ENCODE results near the gene DYRK1B. TPM values are rescaled to one million over a fixed set of nuclear protein-coding genes. Genes with fewer than 3 reads are reported as not detected.
"Not testable (repeated sequence)": the region's sequence is repeated elsewhere in the genome, so short reads cannot be mapped to it uniquely, and the experiment has no call there.

DYRK1B gene
- total RNA-seq (32.6 TPM), polyA plus RNA-seq (10 to 100 TPM in 3 of 4 donors, 1 to 10 TPM in 1; 7.2 to 12.8 (median 10.5) TPM)

- Histone ChIP-seq H3K36me3 (ENCODE audit: control insufficient read depth, insufficient read depth, low read length) (peaks cover 58% of the 10 kb centered on the region), H3K9me3 (ENCODE audit: control insufficient read depth in 2 of 2, low read length in 2 of 2) (no peaks in the 10 kb centered on the region), H3K27me3 (ENCODE audit: control insufficient read depth, insufficient read depth, low read length) (no peaks in the 10 kb centered on the region), H3K27ac (ENCODE audit: insufficient read depth, low read length, poor library complexity, severe bottlenecking) (peak within 1 kb of the TSS; percentile 96), H3K4me1 (ENCODE audit: control insufficient read depth, insufficient read depth, low read length, poor library complexity, severe bottlenecking) (peaks cover 28% of the 10 kb centered on the region), H3K4me3 (ENCODE audit: low read depth, low read length) (peak within 1 kb of the TSS; percentile 74)
- H3K36me3 Mint-ChIP-seq: peaks cover 35% of the 10 kb centered on the region
- DNase-seq: peak; percentile 97 to 98 (median 98)
- peak within 1 kb of the TSS; percentile 69 to 97 (median 93) for H3K27ac Mint-ChIP-seq
- H3K27me3 Mint-ChIP-seq: no peaks in the 10 kb centered on the region
- H3K4me1 Mint-ChIP-seq: peaks cover 5 to 32% (median 25%) of the 10 kb centered on the region in 4 donors
- peak; percentile 93 for ATAC-seq (ENCODE audit: low read depth in 2 of 2)
- peak within 1 kb of the TSS; percentile 76 to 94 (median 88) for H3K4me3 Mint-ChIP-seq
- peaks cover 0 to 2% (median 0%) of the 10 kb centered on the region in 7 donors for H3K9me3 Mint-ChIP-seq
Observed at GRCh38 chr19:39833464-39834286, at the start of gene DYRK1B. TSS of gene DYRK1B (minus strand) at chr19:39834162. CDS start at chr19:39831867, 2,295 bp downstream.

- H3K27me3 Mint-ChIP-seq: not testable (repeated sequence)
Observed at GRCh38 chr19:39882645-39883044, 48.7 kb upstream of the DYRK1B start.

GRCh38 chr19:39881495-39882110 lies 47.6 kb upstream of the DYRK1B start:
- H3K36me3 ChIP-seq (ENCODE audit: control insufficient read depth, insufficient read depth, low read length); H3K27ac ChIP-seq (ENCODE audit: insufficient read depth, low read length, poor library complexity, severe bottlenecking); H3K4me1 Mint-ChIP-seq; H3K9me3 Mint-ChIP-seq; H3K27me3 Mint-ChIP-seq; H3K9me3 ChIP-seq (ENCODE audit: control insufficient read depth in 2 of 2, low read length in 2 of 2); H3K36me3 Mint-ChIP-seq; H3K27me3 ChIP-seq (ENCODE audit: control insufficient read depth, insufficient read depth, low read length); H3K4me3 ChIP-seq (ENCODE audit: low read depth, low read length); H3K4me3 Mint-ChIP-seq; H3K4me1 ChIP-seq (ENCODE audit: control insufficient read depth, insufficient read depth, low read length, poor library complexity, severe bottlenecking); H3K27ac Mint-ChIP-seq: not testable (repeated sequence)
- DNase-seq: peak in 2 of 3 donors; percentile 10 to 58
- ATAC-seq (ENCODE audit: low read depth in 2 of 2): peak; percentile 58 to 64

More at GRCh38 chr19:39882645-39883044, 48.7 kb upstream of the DYRK1B start:
- H3K4me1 Mint-ChIP-seq; H3K9me3 ChIP-seq (ENCODE audit: control insufficient read depth in 2 of 2, low read length in 2 of 2); H3K27ac Mint-ChIP-seq; ATAC-seq (ENCODE audit: low read depth in 2 of 2); H3K4me3 Mint-ChIP-seq; H3K4me3 ChIP-seq (ENCODE audit: low read depth, low read length); H3K36me3 ChIP-seq (ENCODE audit: control insufficient read depth, insufficient read depth, low read length); H3K27me3 ChIP-seq (ENCODE audit: control insufficient read depth, insufficient read depth, low read length); H3K4me1 ChIP-seq (ENCODE audit: control insufficient read depth, insufficient read depth, low read length, poor library complexity, severe bottlenecking); H3K27ac ChIP-seq (ENCODE audit: insufficient read depth, low read length, poor library complexity, severe bottlenecking); H3K36me3 Mint-ChIP-seq; DNase-seq; H3K9me3 Mint-ChIP-seq: not testable (repeated sequence)

- H3K4me3 ChIP-seq (ENCODE audit: low read depth, low read length); H3K36me3 Mint-ChIP-seq; H3K9me3 Mint-ChIP-seq; ATAC-seq (ENCODE audit: low read depth in 2 of 2); H3K27ac Mint-ChIP-seq; H3K4me1 Mint-ChIP-seq; H3K9me3 ChIP-seq (ENCODE audit: control insufficient read depth in 2 of 2, low read length in 2 of 2); H3K4me3 Mint-ChIP-seq; H3K27ac ChIP-seq (ENCODE audit: insufficient read depth, low read length, poor library complexity, severe bottlenecking); DNase-seq; H3K27me3 ChIP-seq (ENCODE audit: control insufficient read depth, insufficient read depth, low read length); H3K27me3 Mint-ChIP-seq; H3K36me3 ChIP-seq (ENCODE audit: control insufficient read depth, insufficient read depth, low read length); H3K4me1 ChIP-seq (ENCODE audit: control insufficient read depth, insufficient read depth, low read length, poor library complexity, severe bottlenecking): not testable (repeated sequence)
Observed at GRCh38 chr19:39880241-39880640, 46.3 kb upstream of the DYRK1B start.

GRCh38 chr19:39879796-39880195 lies 45.8 kb upstream of the DYRK1B start:
- H3K4me3 ChIP-seq (ENCODE audit: low read depth, low read length); DNase-seq; H3K9me3 ChIP-seq (ENCODE audit: control insufficient read depth in 2 of 2, low read length in 2 of 2); H3K36me3 ChIP-seq (ENCODE audit: control insufficient read depth, insufficient read depth, low read length); H3K27ac ChIP-seq (ENCODE audit: insufficient read depth, low read length, poor library complexity, severe bottlenecking); H3K4me3 Mint-ChIP-seq; ATAC-seq (ENCODE audit: low read depth in 2 of 2); H3K4me1 ChIP-seq (ENCODE audit: control insufficient read depth, insufficient read depth, low read length, poor library complexity, severe bottlenecking); H3K27me3 Mint-ChIP-seq; H3K9me3 Mint-ChIP-seq; H3K27ac Mint-ChIP-seq; H3K4me1 Mint-ChIP-seq; H3K27me3 ChIP-seq (ENCODE audit: control insufficient read depth, insufficient read depth, low read length); H3K36me3 Mint-ChIP-seq: not testable (repeated sequence)

DNA sequence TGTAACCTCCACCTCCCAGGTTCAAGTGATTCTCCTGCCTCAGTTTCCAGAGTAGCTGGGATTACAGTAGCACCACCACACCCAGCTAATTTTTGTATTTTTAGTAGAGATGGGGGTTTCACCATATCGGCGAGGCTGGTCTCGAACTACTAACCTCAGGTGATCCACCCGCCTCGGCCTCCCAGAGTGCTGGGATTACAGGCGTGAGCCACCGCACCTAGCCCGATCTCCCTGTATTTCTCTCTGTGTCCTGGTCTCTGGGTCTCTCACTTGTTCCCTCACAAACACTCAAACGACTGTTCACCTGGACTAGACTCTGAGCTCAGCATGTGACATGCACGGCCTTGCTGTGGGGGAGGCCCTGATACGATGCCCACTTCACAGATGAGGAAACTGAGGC lies 44.9 kb upstream of the DYRK1B start:
- not testable (repeated sequence) for H3K27ac ChIP-seq (ENCODE audit: insufficient read depth, low read length, poor library complexity, severe bottlenecking); H3K36me3 ChIP-seq (ENCODE audit: control insufficient read depth, insufficient read depth, low read length); H3K36me3 Mint-ChIP-seq; H3K27me3 Mint-ChIP-seq; H3K4me1 Mint-ChIP-seq; H3K9me3 Mint-ChIP-seq; H3K4me3 ChIP-seq (ENCODE audit: low read depth, low read length); ATAC-seq (ENCODE audit: low read depth in 2 of 2); H3K27me3 ChIP-seq (ENCODE audit: control insufficient read depth, insufficient read depth, low read length); H3K27ac Mint-ChIP-seq; DNase-seq; H3K4me1 ChIP-seq (ENCODE audit: control insufficient read depth, insufficient read depth, low read length, poor library complexity, severe bottlenecking); H3K4me3 Mint-ChIP-seq; H3K9me3 ChIP-seq (ENCODE audit: control insufficient read depth in 2 of 2, low read length in 2 of 2)

- H3K27me3 Mint-ChIP-seq: no peaks in the 10 kb centered on the region
- H3K27ac Mint-ChIP-seq: peak overlapping the region in 1 of 3 donors; percentile 64
- Histone ChIP-seq H3K36me3 (ENCODE audit: control insufficient read depth, insufficient read depth, low read length) (no peaks in the 10 kb centered on the region), H3K9me3 (ENCODE audit: control insufficient read depth in 2 of 2, low read length in 2 of 2) (no peaks in the 10 kb centered on the region), H3K27me3 (ENCODE audit: control insufficient read depth, insufficient read depth, low read length) (no peaks in the 10 kb centered on the region), H3K4me3 (ENCODE audit: low read depth, low read length) (no peak overlapping the region), H3K4me1 (ENCODE audit: control insufficient read depth, insufficient read depth, low read length, poor library complexity, severe bottlenecking) (no peaks in the 10 kb centered on the region), H3K27ac (ENCODE audit: insufficient read depth, low read length, poor library complexity, severe bottlenecking) (no peak overlapping the region)
- no peak for DNase-seq
- no peaks in the 10 kb centered on the region for H3K9me3 Mint-ChIP-seq
- no peak overlapping the region for H3K4me3 Mint-ChIP-seq
- no peak for ATAC-seq (ENCODE audit: low read depth in 2 of 2)
- peaks cover 0 to 4% (median 0%) of the 10 kb centered on the region in 4 donors for H3K4me1 Mint-ChIP-seq
- peaks cover 2% of the 10 kb centered on the region for H3K36me3 Mint-ChIP-seq
Observed at GRCh38 chr19:39878398-39878797, 44.4 kb upstream of the DYRK1B start.

DNA sequence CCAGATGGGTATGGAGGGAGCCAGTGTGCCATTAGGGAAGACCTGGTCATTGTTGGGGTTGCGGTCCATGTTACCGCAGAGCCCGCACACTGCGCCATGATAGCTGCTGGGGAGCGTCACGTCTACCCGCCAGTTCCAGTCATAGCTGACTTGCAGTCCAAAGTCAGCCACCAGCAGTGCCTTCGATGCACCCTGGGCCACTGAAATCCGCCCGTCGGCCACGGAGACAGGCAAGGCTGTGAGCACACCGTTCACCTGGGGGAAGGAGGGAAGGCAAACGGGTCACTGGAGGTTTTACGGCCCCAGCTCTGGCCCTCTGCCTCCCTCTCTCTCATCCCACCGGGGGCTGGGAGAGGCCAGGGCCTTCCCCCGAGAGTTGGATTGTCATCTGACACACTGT lies 44.0 kb upstream of the DYRK1B start:
- not testable (repeated sequence) for H3K4me3 ChIP-seq (ENCODE audit: low read depth, low read length); H3K36me3 Mint-ChIP-seq; H3K27ac ChIP-seq (ENCODE audit: insufficient read depth, low read length, poor library complexity, severe bottlenecking); H3K9me3 ChIP-seq (ENCODE audit: control insufficient read depth in 2 of 2, low read length in 2 of 2); H3K4me1 Mint-ChIP-seq; H3K27me3 Mint-ChIP-seq; H3K27me3 ChIP-seq (ENCODE audit: control insufficient read depth, insufficient read depth, low read length); H3K27ac Mint-ChIP-seq; H3K9me3 Mint-ChIP-seq; H3K4me3 Mint-ChIP-seq; DNase-seq; H3K36me3 ChIP-seq (ENCODE audit: control insufficient read depth, insufficient read depth, low read length); ATAC-seq (ENCODE audit: low read depth in 2 of 2); H3K4me1 ChIP-seq (ENCODE audit: control insufficient read depth, insufficient read depth, low read length, poor library complexity, severe bottlenecking)

Measured in CD4-positive, CD25-positive, alpha-beta regulatory T cell (primary cell).